ENCODE data around the gene FBXO44.

FBXO44 gene

DNA sequence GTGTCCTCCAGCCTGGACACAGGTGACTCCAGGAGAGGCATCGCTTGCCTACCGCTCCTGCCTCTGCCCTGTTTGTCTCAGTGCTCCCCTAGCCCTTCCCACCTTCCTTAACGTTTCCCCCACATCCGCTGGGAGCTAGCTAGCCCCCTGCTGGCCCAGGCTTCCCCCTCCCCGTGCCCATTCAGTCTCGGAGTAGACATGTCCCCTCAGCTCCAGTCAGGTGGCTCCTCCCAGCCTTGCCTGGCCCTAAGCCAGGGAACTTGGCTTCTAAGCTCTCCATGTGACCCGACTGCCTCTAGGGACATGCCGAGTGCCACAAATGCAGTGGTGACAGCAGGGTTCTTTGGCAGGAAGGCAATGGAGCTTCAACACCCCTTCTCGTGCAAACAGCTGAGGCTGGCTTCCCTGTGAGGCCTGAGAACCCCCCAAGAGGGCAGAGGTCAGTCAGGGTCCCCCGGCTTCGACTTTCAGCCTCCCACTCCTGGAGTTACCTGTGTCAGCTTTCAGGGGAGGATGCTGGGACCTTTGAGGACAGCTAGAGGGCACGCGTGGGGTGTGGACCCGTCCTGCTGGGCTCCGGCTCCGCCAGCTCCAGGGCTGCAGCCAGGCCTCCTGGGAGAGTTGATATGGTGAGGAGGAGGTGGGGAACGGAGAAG lies 53.1 kb downstream of the FBXO44 start:
- DNase-seq (ENCODE audit: low read depth, low spot score): no peak

DNA sequence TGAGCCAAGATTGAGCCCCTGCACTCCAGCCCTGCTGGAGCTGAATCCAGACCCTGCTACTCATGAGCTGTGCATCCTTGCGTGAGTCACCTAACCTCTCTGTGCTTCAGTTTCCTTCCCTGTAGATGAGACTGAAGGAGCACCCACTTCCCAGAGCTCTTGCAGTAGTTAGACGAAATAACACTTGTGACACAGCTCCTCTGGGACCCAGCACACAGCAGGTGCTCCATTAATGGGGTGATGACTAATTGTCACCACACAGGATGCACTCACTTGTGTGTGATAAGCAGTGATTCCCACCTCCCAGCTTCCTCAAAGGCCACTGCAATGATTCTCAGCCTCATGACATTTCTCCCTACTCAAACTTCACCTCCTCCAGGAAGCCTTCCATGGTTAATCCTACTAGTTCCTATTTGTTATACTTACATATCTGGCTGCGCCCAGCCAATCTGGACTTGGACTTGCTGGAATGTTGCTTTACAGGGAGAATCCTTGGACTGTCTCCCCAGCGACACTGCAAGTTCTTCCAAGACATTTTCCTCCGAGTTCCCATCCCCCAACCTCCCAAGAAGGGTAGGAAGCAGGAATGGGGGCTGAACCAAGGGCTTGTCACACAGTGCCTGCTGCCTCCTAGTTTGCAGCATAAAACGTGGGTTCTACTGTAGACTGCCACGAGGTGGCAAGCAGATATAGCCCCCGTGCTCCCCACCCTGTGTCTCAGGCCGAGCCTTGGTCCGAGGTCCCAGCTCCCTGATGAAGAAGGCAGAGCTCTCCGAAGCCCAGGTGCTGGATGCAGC lies 54.1 kb downstream of the FBXO44 start:
- DNase-seq (ENCODE audit: low read depth, low spot score): no peak

GRCh38 chr1:11711490-11711889 lies 56.8 kb downstream of the FBXO44 start:
- DNase-seq (ENCODE audit: low read depth, low spot score): no peak

GRCh38 chr1:11712285-11712684 lies 57.6 kb downstream of the FBXO44 start:
- DNase-seq (ENCODE audit: low read depth, low spot score): no peak

Measured in activated naive CD8-positive, alpha-beta T cell treated with anti-CD3 and anti-CD28 coated beads, Interleukin-2, amount 50 U/mL, for 16 hours (primary cell).